H9 (cell line): ENCODE results near the gene RNF126. TPM values are rescaled to one million over a fixed set of nuclear protein-coding genes. Genes with fewer than 3 reads are reported as not detected.

ENCODE experiments used
- DNase-seq: peaks from one replicate; pipeline ENCODE4 v3.0.0-alpha.2; 2017
- H2AFZ ChIP-seq: one replicate; pipeline ENCODE4 v1.6.1; 2013; ENCODE audit warnings: mild to moderate bottlenecking, low read length, control low read depth, moderate library complexity
- H2AK5ac ChIP-seq: 2 replicates; pipeline ENCODE4 v1.6.1; 2013; ENCODE audit warnings: low read length, control low read depth, mixed read lengths; ENCODE audit not compliant: insufficient read length
- H2BK120ac ChIP-seq: one replicate; pipeline ENCODE4 v1.6.1; 2013; ENCODE audit warnings: low read depth, mild to moderate bottlenecking, low read length, control low read depth, inconsistent platforms; ENCODE audit not compliant: poor library complexity, severe bottlenecking
- H2BK12ac ChIP-seq: 2 replicates; pipeline ENCODE4 v1.6.1; 2013; ENCODE audit warnings: low read length, control low read depth, mixed read lengths, low read depth; ENCODE audit not compliant: insufficient read length
- H2BK15ac ChIP-seq: 2 replicates; pipeline ENCODE4 v1.6.1; 2013; ENCODE audit warnings: low read depth, low read length, control low read depth
- H2BK20ac ChIP-seq: one replicate; pipeline ENCODE4 v1.6.1; 2013; ENCODE audit warnings: low read depth, mild to moderate bottlenecking, low read length, control low read depth, inconsistent platforms; ENCODE audit not compliant: poor library complexity, severe bottlenecking
- H2BK5ac ChIP-seq: 2 replicates; pipeline ENCODE4 v1.6.1; 2013; ENCODE audit warnings: low read length, control low read depth, mixed read lengths; ENCODE audit not compliant: insufficient read length
- H3K14ac ChIP-seq: 2 replicates; pipeline ENCODE4 v1.6.1; 2013; ENCODE audit warnings: low read length, control low read depth; ENCODE audit not compliant: insufficient read depth
- H3K18ac ChIP-seq: 2 replicates; pipeline ENCODE4 v1.6.1; 2013; ENCODE audit warnings: low read depth, mild to moderate bottlenecking, mixed read lengths, low read length, control low read depth; ENCODE audit not compliant: insufficient read length
- H3K23ac ChIP-seq: 2 replicates; pipeline ENCODE4 v1.6.1; 2013; ENCODE audit warnings: low read length, control low read depth, mixed read lengths, low read depth; ENCODE audit not compliant: insufficient read length
- H3K23me2 ChIP-seq: 2 replicates; pipeline ENCODE4 v1.6.1; 2013; ENCODE audit warnings: low read depth, mild to moderate bottlenecking, mixed read lengths, low read length, control low read depth; ENCODE audit not compliant: insufficient read length, poor library complexity, severe bottlenecking
- H3K27ac ChIP-seq: 2 replicates; pipeline ENCODE4 v1.5.1; 2013; ENCODE audit warnings: low read length, control low read depth, mixed read lengths, low read depth; ENCODE audit not compliant: insufficient read length
- H3K27me3 ChIP-seq: 2 replicates; pipeline ENCODE4 v1.6.1; 2013; ENCODE audit warnings: low read length, control low read depth, inconsistent platforms; ENCODE audit not compliant: insufficient read depth
- H3K4ac ChIP-seq: 2 replicates; pipeline ENCODE4 v1.6.1; 2013; ENCODE audit warnings: low read depth, mild to moderate bottlenecking, control low read depth, inconsistent platforms, low read length, moderate library complexity
- H3K4me1 ChIP-seq: 2 replicates; pipeline ENCODE4 v1.6.1; 2013; ENCODE audit warnings: low read length, control low read depth, inconsistent platforms; ENCODE audit not compliant: insufficient read depth
- H3K4me2 ChIP-seq: 2 replicates; pipeline ENCODE4 v1.6.1; 2013; ENCODE audit warnings: low read length, control low read depth, mixed read lengths; ENCODE audit not compliant: insufficient read length, insufficient read depth
- H3K56ac ChIP-seq: 2 replicates; pipeline ENCODE4 v1.6.1; 2013; ENCODE audit warnings: low read depth, mild to moderate bottlenecking, mixed read lengths, low read length, control low read depth; ENCODE audit not compliant: insufficient read length
- H3K79me1 ChIP-seq: 2 replicates; pipeline ENCODE4 v1.6.1; 2013; ENCODE audit warnings: low read depth, mild to moderate bottlenecking, moderate library complexity, low read length, control low read depth, inconsistent platforms; ENCODE audit not compliant: insufficient read depth, poor library complexity, severe bottlenecking
- H3K79me2 ChIP-seq: 2 replicates; pipeline ENCODE4 v1.6.1; 2013; ENCODE audit warnings: low read length, control low read depth, inconsistent platforms; ENCODE audit not compliant: insufficient read depth
- H3K9ac ChIP-seq: 2 replicates; pipeline ENCODE4 v1.6.1; 2013; ENCODE audit warnings: low read length, control low read depth, mixed read lengths; ENCODE audit not compliant: insufficient read length; ENCODE audit errors: extremely low read depth
- H3K9me3 ChIP-seq: one replicate; pipeline ENCODE4 v1.6.1; 2013; ENCODE audit warnings: low read depth, low read length, inconsistent platforms; ENCODE audit not compliant: control insufficient read depth
- H3T11ph ChIP-seq: one replicate; pipeline ENCODE4 v1.6.1; 2013; ENCODE audit warnings: mild to moderate bottlenecking, low read length, control low read depth, inconsistent platforms
- H4K20me1 ChIP-seq: one replicate; pipeline ENCODE4 v1.6.1; 2013; ENCODE audit not compliant: control insufficient read depth, insufficient read length, insufficient read depth
- H4K5ac ChIP-seq: 2 replicates; pipeline ENCODE4 v1.6.1; 2013; ENCODE audit warnings: low read depth, mild to moderate bottlenecking, mixed read lengths, low read length, control low read depth; ENCODE audit not compliant: insufficient read length
- H4K8ac ChIP-seq: replicated peaks from 2 replicates; pipeline ENCODE4 v1.6.1; 2013; ENCODE audit warnings: low read length, control low read depth, mixed read lengths, low read depth; ENCODE audit not compliant: insufficient read length
- H4K91ac ChIP-seq: 2 replicates; pipeline ENCODE4 v1.6.1; 2013; ENCODE audit warnings: low read depth, mild to moderate bottlenecking, moderate library complexity, mixed read lengths, low read length, control low read depth; ENCODE audit not compliant: insufficient read length
- H3K27ac Mint-ChIP-seq, 3 experiments: 2 replicates in 2 of 3; 3 replicates in 1 of 3; pipeline ENCODE4 v1.8.0; 2020 to 2021; ENCODE audit warnings: mixed read lengths in 3 of 3, mild to moderate bottlenecking in 1 of 3, moderate library complexity in 1 of 3
- H3K27me3 Mint-ChIP-seq: 2 replicates; pipeline ENCODE4 v1.8.0; 2021; ENCODE audit warnings: low read depth, mild to moderate bottlenecking, moderate library complexity, mixed read lengths
- H3K36me3 Mint-ChIP-seq, 3 experiments: 2 replicates in 2 of 3; 3 replicates in 1 of 3; pipeline ENCODE4 v1.8.0; 2020 to 2021; ENCODE audit warnings: low read depth in 3 of 3, mixed read lengths in 3 of 3; ENCODE audit not compliant: insufficient read depth in 1 of 3
- H3K4me1 Mint-ChIP-seq, 2 experiments: 2 replicates each; pipeline ENCODE4 v1.8.0; 2020; ENCODE audit warnings: mixed read lengths in 2 of 2
- H3K4me3 Mint-ChIP-seq, 2 experiments: 2 replicates in 1 of 2; 3 replicates in 1 of 2; pipeline ENCODE4 v1.8.0; 2020 to 2021; ENCODE audit warnings: mild to moderate bottlenecking in 2 of 2, mixed read lengths in 2 of 2, moderate library complexity in 1 of 2
- H3K9me3 Mint-ChIP-seq, 2 experiments: 2 replicates in 1 of 2; 3 replicates in 1 of 2; pipeline ENCODE4 v1.8.0; 2020; ENCODE audit warnings: mild to moderate bottlenecking in 2 of 2, mixed read lengths in 2 of 2, moderate library complexity in 1 of 2
- WGBS: extraction: QIAGEN DNeasy Blood & Tissue Kit; methylation state at CpG from one replicate; pipeline ENCODE4 v1.1.7; 2013; ENCODE audit warnings: missing lambda C conversion rate, low lambda C conversion rate, mixed read lengths; ENCODE audit not compliant: insufficient read length; ENCODE audit errors: extremely low coverage; 5-methylcytosine and 5-hydroxymethylcytosine counted together
- total RNA-seq: library from RNA; stranded (reverse); gene quantifications from 2 replicates; pipeline ENCODE4 v1.2.1, GENCODE V29; 2021
- TF ChIP-seq, protein P1 (sequence below): fragments of 200-600 bp; sonication (generic); conservative IDR thresholded peaks from 3 replicates; pipeline ENCODE4 v1.8.0; 2021; ENCODE audit warnings: antibody characterized with exemption, mild to moderate bottlenecking

The RNF126 gene
- total RNA-seq, 1 experiment from 2014 or later = 81.9 TPM

DNA sequence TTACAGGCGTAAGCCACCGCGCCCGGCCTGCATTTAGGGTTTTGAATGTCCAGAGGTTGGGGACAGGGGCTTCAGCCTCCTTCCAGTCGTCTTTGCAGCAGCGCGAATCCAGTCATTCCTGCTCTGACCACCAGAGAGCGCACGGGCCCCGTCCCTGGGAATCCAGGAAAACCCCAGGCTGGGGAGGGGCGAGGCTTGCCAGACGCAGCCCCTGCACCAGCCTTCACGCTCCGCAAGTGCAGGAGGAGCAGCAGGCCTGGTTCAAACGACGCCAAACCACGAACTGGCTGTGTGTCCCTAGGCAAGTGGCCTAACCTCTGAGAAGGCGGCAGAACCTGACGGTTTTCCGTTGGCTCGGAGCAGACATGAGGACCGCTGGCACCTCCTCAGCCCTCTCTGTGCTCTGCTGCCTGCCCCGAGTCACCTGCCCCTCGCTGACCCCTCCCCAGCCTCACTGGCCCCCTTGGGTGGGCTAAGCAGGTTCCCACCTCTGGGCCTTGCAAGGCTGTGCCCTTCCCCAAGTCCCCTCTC, 2.0 kb upstream of the RNF126 start:
- peaks cover 6% of the 10 kb centered on the region for H4K20me1 ChIP-seq
- H3K27ac ChIP-seq = no peak overlapping the region
- no peaks in the 10 kb centered on the region for H3K79me1 ChIP-seq
- no peak overlapping the region for H2AFZ ChIP-seq
- Mint-ChIP-seq H3K27ac (no peak overlapping the region), H3K36me3 (peaks cover 0 to 2% (median 0%) of the 10 kb centered on the region in 3 experiments; a peak in 2 of 7 replicates), H3K27me3 (peaks cover 30% of the 10 kb centered on the region), H3K4me3 (peak overlapping the region; percentile 40 to 74; a peak in 4 of 5 replicates), H3K9me3 (peaks cover 10 to 14% of the 10 kb centered on the region in 2 experiments), H3K4me1 (peaks cover 10 to 15% of the 10 kb centered on the region in 2 experiments)
- DNase-seq = peak; percentile 95
- no peak overlapping the region for H3K14ac ChIP-seq
- no peak overlapping the region for H3K9ac ChIP-seq
- H3K79me2 ChIP-seq = peaks cover 27% of the 10 kb centered on the region; the same call in 1 of the 2 replicates
- H3K18ac ChIP-seq = no peak overlapping the region
- no peak overlapping the region for H2AK5ac ChIP-seq
- no peak overlapping the region for H2BK120ac ChIP-seq
- H4K91ac ChIP-seq = no peak overlapping the region
- no peak overlapping the region for H2BK5ac ChIP-seq
- H3K4me1 ChIP-seq = no peaks in the 10 kb centered on the region; the same call in 1 of the 2 replicates
- H2BK20ac ChIP-seq = no peak overlapping the region
- no peak overlapping the region for H3K4ac ChIP-seq
- H2BK15ac ChIP-seq = no peak overlapping the region
- TF ChIP-seq, protein P1, sequence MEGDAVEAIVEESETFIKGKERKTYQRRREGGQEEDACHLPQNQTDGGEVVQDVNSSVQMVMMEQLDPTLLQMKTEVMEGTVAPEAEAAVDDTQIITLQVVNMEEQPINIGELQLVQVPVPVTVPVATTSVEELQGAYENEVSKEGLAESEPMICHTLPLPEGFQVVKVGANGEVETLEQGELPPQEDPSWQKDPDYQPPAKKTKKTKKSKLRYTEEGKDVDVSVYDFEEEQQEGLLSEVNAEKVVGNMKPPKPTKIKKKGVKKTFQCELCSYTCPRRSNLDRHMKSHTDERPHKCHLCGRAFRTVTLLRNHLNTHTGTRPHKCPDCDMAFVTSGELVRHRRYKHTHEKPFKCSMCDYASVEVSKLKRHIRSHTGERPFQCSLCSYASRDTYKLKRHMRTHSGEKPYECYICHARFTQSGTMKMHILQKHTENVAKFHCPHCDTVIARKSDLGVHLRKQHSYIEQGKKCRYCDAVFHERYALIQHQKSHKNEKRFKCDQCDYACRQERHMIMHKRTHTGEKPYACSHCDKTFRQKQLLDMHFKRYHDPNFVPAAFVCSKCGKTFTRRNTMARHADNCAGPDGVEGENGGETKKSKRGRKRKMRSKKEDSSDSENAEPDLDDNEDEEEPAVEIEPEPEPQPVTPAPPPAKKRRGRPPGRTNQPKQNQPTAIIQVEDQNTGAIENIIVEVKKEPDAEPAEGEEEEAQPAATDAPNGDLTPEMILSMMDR = peak; percentile 95
- H3T11ph ChIP-seq = no peak overlapping the region
- H3K27me3 ChIP-seq = no peaks in the 10 kb centered on the region
- no peak overlapping the region for H3K56ac ChIP-seq
- WGBS = no CpG with 5 or more reads among the region's 24 CpGs
- no peak overlapping the region for H3K23ac ChIP-seq
- no peaks in the 10 kb centered on the region for H3K9me3 ChIP-seq
- no peak overlapping the region for H4K5ac ChIP-seq
- peaks cover 7% of the 10 kb centered on the region for H3K23me2 ChIP-seq
- H3K4me2 ChIP-seq = no peak overlapping the region
- H2BK12ac ChIP-seq = no peak overlapping the region
- no peak overlapping the region for H4K8ac ChIP-seq
